HG02938 (cell line): ENCODE measurements around the gene CDK5RAP2.

Source experiments
- ATAC-seq: cut with Tn5 transposase; IDR thresholded peaks from one replicate; pipeline ENCODE4 v1.9.1; 2021; ENCODE audit warnings: mild to moderate bottlenecking, moderate library complexity; ENCODE audit not compliant: unreplicated experiment

Gene CDK5RAP2

DNA sequence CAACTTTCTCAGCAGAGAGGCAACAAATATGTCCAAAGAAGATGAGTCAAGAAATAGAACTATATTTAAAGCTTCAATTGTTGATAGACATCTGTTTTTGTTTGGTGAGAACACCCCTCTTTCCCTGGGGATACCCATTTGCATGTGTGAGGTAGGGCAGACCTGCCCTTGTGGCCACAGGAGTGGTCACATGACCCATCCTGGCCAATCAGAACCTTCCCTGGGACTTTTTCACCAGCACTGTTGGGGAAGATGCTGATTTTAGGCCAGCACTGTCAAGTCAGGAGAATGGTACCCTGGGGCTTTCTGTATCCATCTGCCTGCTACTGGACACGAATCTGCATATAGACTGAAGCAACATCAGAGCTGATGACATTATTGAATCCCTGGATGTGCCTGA lies 211.2 kb downstream of the CDK5RAP2 start:
- no peak for ATAC-seq

DNA sequence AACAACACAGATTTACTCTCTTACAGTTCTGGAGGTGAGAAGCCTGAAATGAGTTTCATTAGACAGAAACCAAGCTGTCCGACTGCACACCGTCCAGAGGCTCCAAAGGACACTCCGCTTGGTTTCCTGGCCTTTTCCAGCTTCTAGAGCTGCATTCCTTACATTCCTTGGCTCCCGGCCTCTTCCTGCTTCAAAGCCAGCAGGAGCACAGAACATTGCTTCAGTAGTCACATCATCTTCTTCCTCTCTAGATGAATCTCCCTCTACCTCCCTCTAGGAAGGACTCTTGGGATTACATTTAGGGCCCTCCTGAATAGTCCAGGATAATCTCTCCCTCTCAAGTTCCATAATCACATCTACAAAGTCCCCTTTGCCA lies 213.3 kb downstream of the CDK5RAP2 start:
- no peak for ATAC-seq

GRCh38 chr9:120365386-120365785 lies 214.6 kb downstream of the CDK5RAP2 start:
- no peak for ATAC-seq

DNA sequence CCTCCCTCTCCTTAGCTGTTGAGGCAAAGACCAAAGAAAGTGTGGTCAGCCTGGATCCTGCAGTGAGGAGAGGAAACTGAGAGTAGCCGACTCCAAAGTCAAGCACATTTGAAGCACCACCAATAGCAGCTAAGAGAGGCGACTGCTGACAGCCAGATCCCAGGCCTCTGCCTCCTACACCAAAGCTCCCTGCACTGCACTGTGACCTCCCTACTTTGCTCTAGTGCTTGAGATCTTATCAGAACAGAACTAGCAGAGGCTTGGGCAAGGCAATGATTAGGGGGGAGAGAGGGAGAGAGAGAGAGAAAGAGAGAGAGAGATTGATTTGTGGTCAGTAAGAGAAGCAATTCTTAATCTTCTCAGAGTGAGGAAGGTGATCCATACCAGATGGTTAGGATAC lies 216.3 kb downstream of the CDK5RAP2 start:
- ATAC-seq, result no peak

DNA sequence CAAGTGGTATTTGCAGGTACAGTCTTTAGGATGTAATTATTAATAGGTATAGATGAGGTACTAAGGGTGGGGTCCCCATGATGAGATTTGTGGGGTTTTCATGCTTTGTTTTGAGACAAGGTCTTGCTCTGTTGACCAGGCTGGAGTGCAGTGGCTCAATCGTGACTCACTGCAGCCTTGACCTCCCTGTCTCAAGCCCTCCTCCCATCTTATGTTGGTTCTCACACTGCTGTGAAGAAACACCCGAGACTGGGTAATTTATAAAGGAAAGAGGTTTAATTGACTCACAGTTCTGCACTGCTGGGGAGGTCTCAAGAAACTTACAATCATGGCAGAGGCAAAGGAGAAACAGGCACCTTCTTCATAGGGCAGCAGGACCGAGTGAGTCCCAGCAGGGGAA lies 217.5 kb downstream of the CDK5RAP2 start:
- no peak for ATAC-seq

GRCh38 chr9:120361551-120361950 lies 218.4 kb downstream of the CDK5RAP2 start:
- no peak for ATAC-seq

DNA sequence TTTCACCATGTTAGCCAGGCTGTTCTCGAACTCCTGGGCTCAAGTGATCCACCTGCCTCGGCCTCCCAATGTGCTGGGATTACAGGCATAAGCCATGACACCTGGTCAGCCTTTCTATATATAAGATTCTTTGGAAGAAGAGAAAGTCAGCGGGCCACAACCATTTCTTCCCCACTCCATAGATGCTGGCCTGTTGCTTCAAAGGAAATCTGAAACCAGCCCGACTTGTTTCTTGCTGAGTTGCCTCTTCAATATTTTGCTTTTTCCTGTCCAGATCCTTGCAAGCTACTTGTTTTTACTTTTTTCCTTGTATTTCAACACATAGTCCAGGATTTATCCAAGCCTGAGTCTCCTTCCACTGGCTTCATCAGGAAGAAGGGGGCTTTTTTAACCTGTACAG lies 219.5 kb downstream of the CDK5RAP2 start:
- ATAC-seq, result no peak

DNA sequence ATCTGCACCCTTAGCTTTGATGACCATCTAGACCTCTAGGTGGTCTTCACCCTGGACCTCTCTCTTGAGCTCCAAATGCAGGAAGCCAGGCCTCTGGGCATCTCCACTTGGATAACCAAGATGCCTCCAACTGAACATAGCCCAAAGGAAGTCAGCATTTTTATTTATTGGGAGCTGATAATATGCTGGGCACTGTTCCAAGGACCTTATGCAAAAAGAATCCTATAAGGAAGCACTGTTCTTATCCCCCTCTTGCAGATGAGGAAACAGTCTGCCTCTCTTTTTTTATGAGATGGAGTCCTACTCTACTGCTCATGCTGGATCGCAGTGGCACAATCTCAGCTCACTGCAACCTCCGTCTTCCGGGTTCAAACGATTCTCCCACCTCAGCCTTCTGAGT lies 219.9 kb downstream of the CDK5RAP2 start:
- ATAC-seq, result no peak

DNA sequence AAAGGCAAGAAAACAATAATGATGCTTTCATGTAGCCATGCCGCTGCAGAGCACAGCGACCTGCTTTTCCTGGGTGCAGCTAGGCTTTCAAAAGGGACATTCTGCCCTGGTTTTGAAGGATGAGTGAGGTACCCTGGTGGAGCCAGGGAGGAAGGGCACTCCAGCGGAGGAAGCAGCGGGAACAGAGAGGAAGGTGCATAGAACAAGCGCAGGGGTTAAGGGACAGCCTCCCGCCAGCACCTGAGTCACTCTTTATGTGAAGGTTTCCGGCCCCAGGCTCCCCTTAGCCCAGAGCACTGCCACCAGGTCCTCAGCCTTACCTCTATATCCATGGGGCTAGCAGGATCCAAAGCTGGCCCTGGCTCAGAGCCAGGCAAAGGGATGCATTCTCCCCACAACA lies 221.1 kb downstream of the CDK5RAP2 start:
- ATAC-seq, result no peak

DNA sequence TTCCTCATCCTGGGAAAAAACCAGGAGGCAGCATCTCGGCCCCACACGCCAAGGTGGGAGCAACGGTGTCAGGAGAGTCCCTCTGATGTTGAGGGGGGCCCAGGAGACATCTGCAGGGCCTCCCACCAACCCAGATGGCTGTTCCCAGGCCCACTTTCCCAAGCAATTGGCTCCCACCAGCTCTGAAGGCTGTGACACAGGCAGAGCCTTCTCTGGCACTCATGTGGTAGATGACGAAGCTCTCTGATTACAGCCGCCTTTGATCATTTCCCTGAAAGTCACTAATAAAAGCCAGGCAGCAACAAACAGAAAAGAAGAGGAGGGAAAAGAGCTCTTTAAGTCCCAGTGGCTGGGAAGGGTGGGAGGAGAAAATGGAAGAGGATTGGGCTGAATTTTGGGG lies 226.5 kb downstream of the CDK5RAP2 start:
- no peak for ATAC-seq

GRCh38 chr9:120351106-120351505 lies 228.9 kb downstream of the CDK5RAP2 start:
- no peak for ATAC-seq

DNA sequence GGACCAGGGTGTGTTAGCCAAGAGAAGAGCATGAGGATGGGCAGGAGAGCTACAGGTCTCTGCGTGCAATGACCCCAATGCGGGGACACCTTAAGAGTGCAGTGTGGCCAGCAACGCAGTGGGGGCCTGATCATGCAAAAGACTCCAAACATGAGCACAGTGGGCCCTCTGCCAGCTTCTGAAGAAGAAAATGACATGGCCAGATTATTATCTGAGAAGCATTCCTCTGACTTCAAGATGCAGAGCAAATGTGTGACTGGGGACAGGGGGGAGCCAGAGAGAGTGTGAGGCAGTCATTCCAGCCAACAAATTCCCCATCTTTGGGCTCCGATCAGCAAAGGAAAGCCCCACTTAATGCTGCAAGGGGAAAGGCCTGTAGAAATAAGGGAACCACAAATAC lies 229.4 kb downstream of the CDK5RAP2 start:
- ATAC-seq, result no peak

- ATAC-seq, result no peak
These were observed 231.0 kb downstream of the CDK5RAP2 start for GRCh38 chr9:120348951-120349429.

GRCh38 chr9:120345379-120345778 lies 234.6 kb downstream of the CDK5RAP2 start:
- no peak for ATAC-seq

DNA sequence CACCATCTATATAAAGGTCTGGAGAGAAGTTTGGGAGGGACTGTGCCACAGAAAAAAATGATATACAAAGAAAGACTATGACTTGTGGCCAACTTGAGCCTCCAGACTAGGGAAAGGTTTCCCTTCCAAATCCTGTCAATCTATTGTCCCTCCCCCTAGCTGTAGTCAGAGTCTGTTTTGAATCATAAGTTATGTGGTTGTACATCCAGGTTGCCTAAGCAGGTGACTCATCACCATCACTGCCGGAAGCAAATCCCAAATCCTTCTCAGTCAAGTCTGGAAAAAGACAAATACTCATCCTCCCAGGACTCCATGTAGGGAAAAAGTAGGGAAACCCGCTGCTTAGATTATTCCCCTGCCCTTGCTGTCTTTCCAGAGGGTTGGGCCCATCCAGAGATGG lies 235.7 kb downstream of the CDK5RAP2 start:
- ATAC-seq, result no peak

GRCh38 chr9:120343416-120343815 lies 236.6 kb downstream of the CDK5RAP2 start:
- ATAC-seq, result no peak
